Fibroblast of the conjunctiva (primary cell): ENCODE results near the gene TLE2.

Experiments used
- DNase-seq: peaks from one replicate; pipeline ENCODE4 v3.0.0-alpha.2; 2010; ENCODE audit warnings: low read depth

Gene TLE2

DNA sequence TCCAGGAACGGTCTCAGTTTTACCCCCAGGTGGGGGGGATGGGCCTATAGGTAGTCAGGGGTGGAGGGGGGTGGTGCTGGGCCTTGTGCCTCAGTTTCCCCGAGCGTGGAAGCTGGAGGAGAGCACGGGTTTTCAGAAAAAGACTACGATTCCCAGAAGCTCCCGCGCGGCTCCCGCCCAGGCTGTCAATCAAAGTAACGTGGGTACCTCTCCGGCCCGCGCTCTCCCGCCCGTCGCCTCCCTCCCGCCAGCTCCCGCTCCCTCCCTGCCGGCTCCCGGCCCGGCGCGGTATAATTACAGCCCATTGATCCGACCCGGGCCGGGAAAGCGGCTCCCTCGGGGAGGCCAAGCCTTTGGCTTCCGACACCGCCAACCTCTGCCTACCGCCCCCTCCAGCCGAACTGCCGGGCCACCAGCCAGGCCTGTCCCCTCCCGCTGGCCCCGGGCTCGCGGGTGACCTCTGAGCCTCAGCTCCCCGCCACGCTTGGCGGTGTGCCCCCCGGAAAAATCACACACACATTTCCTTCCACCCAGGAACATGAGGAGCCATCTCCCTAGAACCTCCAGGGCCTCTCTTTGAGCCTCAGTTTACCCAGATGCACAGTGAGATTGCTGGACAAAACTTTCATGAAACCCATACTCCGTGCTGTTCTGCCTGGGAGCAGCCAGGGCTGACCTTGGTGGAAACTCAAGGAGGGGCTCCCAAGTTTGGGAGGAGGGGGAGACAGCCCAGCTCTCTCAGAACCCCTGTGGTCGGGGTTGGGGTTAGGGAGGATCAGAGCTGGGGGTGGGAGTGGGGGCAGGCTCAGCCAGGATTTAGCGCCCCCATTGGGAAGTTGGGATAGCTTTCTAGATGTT lies 7.3 kb upstream of the TLE2 start:
- peak; percentile 85 for DNase-seq

DNA sequence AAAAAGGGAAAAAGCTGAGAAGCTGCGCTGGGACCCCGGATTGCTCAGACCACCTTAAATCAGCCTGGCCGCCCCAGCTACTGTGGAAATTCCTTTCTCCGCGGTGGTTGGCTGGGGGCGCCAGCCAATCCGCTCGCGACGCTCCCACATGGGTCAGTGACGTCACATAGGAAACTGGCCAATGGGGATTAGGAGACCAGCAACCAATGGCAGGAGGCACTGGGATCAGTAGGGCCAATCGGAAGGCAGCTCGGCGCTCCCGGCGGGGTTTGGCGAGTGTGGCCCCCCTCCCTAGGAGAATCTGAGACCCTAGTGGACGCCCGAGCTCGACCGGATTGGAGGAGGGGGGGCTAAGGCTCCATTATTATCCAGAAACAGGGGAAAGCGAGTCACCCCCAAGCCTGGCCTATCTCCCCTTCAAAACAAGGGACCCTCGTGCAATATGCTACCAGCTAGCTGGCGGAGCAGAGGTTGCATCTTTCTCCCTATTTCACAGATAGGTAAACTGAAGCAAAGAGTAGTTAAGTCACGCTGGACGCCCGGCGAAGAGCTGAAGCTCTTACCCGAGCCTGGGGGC lies 6.5 kb upstream of the TLE2 start:
- peak; percentile 99 for DNase-seq

- DNase-seq: no peak
Measured at GRCh38 chr19:3034656-3035541, 5.8 kb upstream of the TLE2 start.

GRCh38 chr19:3034406-3034655 lies 5.3 kb upstream of the TLE2 start:
- no peak for DNase-seq

GRCh38 chr19:3033595-3034405 lies 4.7 kb upstream of the TLE2 start:
- DNase-seq: no peak

DNA sequence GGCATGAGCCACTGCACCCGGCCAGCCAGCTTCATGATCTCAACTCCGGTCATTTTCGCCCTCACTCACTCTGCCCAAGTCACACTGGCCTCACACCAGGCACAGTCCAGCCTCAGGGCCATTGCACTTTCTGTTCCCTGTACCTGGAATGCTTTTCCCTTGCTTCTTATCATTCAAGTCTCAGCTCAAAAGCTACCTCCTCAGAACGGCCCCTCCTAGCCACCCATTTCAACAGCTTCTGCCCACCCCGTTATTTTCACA lies 2.5 kb upstream of the TLE2 start:
- no peak for DNase-seq

DNA sequence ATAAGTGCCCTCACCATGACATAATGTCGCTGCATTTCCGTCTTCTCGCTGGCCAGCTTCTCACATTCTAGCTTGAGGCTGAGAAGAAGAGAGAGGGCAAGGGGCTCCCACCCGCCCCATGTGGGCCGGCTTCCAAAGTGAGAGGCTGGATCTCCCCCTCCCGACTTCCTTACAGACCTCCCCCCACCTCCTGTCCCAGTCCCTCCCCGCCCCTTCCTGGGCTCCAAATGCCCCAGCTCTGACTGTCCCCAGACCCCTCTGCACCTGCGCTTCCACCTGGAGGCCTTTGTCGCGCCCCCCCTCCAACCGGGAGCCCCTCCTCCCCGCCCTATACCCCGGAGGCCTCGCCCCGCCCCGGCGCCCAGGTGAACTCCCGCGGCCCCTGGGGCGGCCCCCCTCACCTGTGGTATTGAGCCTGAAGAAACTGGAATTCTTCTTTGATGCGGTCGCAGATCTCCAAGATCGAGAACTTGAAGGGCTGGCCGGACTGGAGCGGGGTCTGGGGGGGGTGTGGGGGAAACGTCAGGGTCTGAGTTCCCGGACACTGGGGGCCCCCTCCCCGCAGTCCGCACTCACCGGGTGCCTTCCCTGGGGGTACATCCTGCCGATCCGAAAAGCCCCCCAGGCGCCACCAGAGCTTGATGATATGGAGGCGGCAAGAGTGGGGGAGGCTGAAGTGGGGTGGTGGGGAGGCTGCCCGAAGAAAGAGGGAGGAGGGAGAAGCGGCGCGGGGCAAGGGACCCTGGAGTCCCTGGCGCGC lies 595 bp downstream of the TLE2 start:
- no peak for DNase-seq

DNA sequence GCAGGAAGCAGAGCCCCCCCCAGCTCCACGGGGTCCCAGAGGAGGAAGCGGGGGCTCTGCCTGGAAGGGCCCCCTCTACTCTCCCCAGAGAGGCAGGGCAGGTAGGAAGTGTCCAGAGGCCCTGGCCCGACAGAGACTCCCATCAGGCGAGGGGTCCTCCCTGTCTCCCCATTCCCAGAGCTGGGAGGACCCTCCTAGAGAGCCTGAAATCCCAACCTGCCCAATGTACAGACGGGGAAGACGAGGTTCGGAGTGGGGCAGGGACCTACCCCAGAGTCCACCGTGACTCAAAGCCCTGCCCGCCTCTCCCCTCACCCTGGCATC lies 1.1 kb downstream of the TLE2 start:
- DNase-seq: no peak

- no peak for DNase-seq
Measured at GRCh38 chr19:3027292-3027691, 1.8 kb downstream of the TLE2 start.

DNA sequence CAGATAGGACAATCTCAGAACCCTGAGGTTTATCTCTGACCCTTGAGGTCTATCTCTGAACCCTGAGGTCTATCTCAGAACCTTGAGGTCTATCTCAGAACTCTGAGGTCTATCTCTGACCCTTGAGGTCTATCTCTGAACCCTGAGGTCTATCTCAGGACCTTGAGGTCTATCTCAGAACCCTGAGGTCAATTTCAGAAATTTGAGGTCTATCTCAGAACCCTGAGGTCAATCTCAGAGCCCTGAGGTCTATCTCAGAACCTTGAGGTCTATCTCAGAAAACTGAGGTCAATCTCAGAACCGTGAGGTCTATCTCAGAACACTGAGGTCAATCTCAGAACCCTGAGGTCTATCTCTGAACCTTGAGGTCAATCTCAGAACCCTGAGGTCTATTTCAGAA lies 2.3 kb downstream of the TLE2 start:
- no peak for DNase-seq

DNA sequence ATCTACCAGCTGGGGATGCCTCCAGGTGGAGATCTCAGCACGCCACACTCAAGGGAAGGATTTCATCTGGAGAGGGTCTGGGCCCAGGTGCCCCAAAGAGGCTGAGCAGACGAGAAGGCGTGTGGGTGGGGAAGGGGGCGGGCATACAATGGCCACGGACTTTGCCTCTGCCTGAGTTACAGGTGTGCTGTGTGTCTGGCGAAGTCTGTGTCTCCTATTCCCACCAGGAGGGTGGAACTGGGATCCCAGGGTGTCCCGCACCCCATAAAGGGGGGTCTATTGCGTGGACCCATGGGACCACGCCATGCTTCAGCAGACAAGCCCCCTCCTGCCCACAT lies 3.6 kb downstream of the TLE2 start:
- DNase-seq: no peak

DNA sequence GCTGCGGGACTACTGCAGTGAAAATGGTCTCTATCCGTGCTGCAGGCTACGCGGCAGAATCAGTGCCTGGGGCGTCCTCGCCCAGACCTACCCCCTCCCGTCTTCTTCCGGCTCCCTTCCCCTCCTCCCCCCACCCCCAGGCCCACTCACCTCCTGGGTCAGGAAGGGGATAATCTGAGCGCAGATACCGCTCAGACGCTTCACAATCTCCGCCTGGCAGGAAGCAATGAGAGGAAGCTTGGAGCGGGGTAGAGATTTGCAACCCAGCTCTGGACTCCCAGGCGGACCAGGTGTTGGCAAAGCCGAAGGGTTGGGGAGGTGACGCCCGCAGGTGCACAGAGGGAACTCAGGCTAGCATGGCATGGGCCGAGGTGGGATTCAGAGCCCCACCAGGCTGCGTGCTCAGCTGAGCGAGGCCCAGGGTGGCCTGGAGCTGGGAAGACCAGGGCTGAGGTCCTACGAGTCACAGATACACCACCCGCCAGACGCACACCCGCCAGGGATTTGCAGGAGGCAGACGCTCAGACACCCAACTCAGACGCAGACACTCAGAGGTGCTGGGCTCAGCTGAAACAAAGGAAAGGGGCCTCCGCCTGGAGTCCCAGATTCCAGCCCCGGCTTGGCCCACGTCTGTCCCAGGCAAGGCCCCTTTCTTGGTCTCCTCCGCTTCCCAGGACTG lies 4.1 kb downstream of the TLE2 start:
- no peak for DNase-seq

DNA sequence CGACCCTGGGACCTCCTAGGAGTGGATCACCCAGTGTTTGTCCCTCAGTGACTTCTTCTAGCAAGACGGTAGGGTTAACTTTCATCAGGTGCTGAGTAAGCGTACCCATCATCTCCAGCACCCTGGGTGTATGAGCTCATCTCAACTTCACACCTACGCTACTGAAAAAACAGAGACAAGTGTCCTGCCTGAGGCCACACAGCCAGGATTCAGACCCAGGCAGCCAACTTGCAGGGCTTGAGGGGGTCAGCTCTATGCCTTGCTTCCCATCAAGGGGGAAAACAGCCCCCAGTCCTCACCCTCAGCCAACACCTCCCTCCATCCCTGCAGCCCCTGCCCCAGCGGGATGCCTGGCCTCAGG lies 4.6 kb downstream of the TLE2 start:
- DNase-seq: no peak

DNA sequence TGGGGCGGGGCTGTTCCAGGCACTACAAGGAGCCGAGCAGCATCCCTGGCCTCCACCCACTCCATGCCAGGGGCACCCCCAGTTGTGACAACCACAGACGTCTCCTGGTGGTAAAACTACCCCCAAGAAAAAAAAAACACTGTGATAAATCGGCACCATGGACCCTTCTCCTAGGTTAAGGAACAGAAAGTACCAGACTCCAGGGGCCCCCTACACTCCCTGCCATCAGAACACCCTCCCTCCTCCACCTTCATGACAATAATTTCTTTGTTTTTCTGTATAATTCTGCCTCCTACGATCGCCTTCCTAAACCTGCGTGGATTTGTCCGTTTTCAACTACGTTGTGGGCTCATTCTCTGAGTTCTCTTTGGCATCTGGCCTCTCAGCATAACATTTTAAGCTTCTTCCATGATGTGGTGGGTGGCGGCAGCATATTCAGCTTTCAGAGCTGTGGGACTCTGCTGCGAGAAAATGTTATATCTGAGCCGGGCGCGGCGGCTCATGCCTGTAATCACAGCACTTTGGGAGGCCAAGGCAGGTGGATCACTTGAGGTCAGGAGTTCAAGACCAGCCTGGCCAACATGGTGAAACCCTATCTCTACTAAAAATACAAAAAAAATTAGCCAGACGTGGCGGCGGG lies 8.6 kb downstream of the TLE2 start:
- no peak for DNase-seq

- no peak for DNase-seq
Measured at GRCh38 chr19:3019211-3019854, 9.7 kb downstream of the TLE2 start.

- no peak for DNase-seq
Measured at GRCh38 chr19:3017923-3018322, 11.2 kb downstream of the TLE2 start.

- no peak for DNase-seq
Measured at GRCh38 chr19:3015126-3016057, 13.7 kb downstream of the TLE2 start.

GRCh38 chr19:3014135-3014534 lies 14.9 kb downstream of the TLE2 start:
- no peak for DNase-seq

GRCh38 chr19:3013263-3013725 lies 15.8 kb downstream of the TLE2 start:
- no peak for DNase-seq
